ENCODE results near the gene RAP1GAP2.

DNA sequence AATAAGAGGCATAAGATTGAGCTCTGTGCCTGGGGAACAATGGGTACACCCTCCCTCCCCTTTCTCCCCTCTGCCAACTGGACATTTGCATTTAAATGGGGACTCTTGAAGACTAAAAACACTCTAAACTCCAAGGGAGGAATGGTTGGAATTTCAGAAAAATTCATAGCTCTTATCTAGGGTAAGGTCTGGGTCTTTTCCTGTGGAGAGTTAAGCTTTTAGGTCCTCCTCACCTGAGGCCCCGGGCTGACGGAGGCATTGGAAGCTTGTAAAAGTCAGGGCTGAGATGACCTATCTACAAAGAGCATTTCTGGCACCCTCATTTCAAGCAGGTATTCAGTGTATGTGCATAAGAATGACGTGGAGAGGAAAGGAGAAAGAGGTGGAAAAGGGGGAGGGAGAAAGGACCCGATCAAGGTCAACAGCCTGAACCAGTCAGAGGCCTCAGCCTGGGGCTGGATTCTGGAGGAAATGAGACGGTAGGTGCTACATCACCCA is 78.0 kb downstream of the RAP1GAP2 start:
- TF ChIP-seq ZNF23 (tag by site-specific recombination; IDR thresholded peaks at IDR 0.05; ENCODE audit: borderline replicate concordance) = no peak
- TF ChIP-seq GLI4 (tag by site-specific recombination; IDR thresholded peaks at IDR 0.05) = no peak
- TF ChIP-seq KLF9 (tag by site-specific recombination; IDR thresholded peaks at IDR 0.05; ENCODE audit: low read depth) = no peak
- TF ChIP-seq EGR2 (tag by site-specific recombination; IDR thresholded peaks at IDR 0.05; ENCODE audit: low read depth) = no peak
- TF ChIP-seq, protein P1, sequence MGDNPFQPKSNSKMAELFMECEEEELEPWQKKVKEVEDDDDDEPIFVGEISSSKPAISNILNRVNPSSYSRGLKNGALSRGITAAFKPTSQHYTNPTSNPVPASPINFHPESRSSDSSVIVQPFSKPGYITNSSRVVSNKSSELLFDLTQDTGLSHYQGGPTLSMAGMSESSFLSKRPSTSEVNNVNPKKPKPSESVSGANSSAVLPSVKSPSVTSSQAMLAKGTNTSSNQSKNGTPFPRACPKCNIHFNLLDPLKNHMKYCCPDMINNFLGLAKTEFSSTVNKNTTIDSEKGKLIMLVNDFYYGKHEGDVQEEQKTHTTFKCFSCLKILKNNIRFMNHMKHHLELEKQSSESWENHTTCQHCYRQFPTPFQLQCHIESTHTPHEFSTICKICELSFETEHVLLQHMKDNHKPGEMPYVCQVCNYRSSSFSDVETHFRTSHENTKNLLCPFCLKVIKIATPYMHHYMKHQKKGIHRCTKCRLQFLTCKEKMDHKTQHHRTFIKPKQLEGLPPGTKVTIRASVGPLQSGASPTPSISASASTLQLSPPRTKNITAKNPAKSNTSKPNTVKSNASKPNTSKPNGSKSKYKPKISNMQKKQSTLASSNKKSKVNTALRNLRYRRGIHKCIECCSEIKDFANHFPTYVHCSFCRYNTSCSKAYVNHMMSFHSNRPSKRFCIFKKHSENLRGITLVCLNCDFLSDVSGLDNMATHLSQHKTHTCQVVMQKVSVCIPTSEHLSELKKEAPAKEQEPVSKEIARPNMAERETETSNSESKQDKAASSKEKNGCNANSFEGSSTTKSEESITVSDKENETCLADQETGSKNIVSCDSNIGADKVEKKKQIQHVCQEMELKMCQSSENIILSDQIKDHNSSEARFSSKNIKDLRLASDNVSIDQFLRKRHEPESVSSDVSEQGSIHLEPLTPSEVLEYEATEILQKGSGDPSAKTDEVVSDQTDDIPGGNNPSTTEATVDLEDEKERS (tag by site-specific recombination; IDR thresholded peaks at IDR 0.05) = no peak
- no peak for TF ChIP-seq ZNF747 (tag by site-specific recombination; IDR thresholded peaks at IDR 0.05)
- TF ChIP-seq, protein P2, sequence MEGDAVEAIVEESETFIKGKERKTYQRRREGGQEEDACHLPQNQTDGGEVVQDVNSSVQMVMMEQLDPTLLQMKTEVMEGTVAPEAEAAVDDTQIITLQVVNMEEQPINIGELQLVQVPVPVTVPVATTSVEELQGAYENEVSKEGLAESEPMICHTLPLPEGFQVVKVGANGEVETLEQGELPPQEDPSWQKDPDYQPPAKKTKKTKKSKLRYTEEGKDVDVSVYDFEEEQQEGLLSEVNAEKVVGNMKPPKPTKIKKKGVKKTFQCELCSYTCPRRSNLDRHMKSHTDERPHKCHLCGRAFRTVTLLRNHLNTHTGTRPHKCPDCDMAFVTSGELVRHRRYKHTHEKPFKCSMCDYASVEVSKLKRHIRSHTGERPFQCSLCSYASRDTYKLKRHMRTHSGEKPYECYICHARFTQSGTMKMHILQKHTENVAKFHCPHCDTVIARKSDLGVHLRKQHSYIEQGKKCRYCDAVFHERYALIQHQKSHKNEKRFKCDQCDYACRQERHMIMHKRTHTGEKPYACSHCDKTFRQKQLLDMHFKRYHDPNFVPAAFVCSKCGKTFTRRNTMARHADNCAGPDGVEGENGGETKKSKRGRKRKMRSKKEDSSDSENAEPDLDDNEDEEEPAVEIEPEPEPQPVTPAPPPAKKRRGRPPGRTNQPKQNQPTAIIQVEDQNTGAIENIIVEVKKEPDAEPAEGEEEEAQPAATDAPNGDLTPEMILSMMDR (tag by site-specific recombination; IDR thresholded peaks at IDR 0.05) = no peak
- no peak for TF ChIP-seq ZNF549 (tag by site-specific recombination; IDR thresholded peaks at IDR 0.05)
- TF ChIP-seq, protein P3, sequence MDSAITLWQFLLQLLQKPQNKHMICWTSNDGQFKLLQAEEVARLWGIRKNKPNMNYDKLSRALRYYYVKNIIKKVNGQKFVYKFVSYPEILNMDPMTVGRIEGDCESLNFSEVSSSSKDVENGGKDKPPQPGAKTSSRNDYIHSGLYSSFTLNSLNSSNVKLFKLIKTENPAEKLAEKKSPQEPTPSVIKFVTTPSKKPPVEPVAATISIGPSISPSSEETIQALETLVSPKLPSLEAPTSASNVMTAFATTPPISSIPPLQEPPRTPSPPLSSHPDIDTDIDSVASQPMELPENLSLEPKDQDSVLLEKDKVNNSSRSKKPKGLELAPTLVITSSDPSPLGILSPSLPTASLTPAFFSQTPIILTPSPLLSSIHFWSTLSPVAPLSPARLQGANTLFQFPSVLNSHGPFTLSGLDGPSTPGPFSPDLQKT (IDR thresholded peaks at IDR 0.05; ENCODE audit: borderline replicate concordance, low read depth, low read length) = no peak
- TF ChIP-seq TCF7L2 (IDR thresholded peaks at IDR 0.05; ENCODE audit: borderline replicate concordance, low read depth, low read length) = no peak
- TF ChIP-seq, protein P4, sequence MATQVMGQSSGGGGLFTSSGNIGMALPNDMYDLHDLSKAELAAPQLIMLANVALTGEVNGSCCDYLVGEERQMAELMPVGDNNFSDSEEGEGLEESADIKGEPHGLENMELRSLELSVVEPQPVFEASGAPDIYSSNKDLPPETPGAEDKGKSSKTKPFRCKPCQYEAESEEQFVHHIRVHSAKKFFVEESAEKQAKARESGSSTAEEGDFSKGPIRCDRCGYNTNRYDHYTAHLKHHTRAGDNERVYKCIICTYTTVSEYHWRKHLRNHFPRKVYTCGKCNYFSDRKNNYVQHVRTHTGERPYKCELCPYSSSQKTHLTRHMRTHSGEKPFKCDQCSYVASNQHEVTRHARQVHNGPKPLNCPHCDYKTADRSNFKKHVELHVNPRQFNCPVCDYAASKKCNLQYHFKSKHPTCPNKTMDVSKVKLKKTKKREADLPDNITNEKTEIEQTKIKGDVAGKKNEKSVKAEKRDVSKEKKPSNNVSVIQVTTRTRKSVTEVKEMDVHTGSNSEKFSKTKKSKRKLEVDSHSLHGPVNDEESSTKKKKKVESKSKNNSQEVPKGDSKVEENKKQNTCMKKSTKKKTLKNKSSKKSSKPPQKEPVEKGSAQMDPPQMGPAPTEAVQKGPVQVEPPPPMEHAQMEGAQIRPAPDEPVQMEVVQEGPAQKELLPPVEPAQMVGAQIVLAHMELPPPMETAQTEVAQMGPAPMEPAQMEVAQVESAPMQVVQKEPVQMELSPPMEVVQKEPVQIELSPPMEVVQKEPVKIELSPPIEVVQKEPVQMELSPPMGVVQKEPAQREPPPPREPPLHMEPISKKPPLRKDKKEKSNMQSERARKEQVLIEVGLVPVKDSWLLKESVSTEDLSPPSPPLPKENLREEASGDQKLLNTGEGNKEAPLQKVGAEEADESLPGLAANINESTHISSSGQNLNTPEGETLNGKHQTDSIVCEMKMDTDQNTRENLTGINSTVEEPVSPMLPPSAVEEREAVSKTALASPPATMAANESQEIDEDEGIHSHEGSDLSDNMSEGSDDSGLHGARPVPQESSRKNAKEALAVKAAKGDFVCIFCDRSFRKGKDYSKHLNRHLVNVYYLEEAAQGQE (tag by site-specific recombination; IDR thresholded peaks at IDR 0.05) = no peak
